Epithelial cell of esophagus (primary cell): ENCODE data around the gene DLX2.
"Not testable (repeated sequence)": the region's sequence is repeated elsewhere in the genome, so short reads cannot be mapped to it uniquely, and the experiment has no call there.

Experiments used
- DNase-seq: peaks from one replicate; pipeline ENCODE4 v3.0.0; 2010; ENCODE audit warnings: low read depth
- H3K4me3 ChIP-seq: 2 replicates; pipeline ENCODE4 v1.5.1; 2011; ENCODE audit warnings: mild to moderate bottlenecking, low read length, control low read depth
- CTCF ChIP-seq: IDR thresholded peaks from 2 replicates; pipeline ENCODE4 v1.5.1; 2011; ENCODE audit warnings: low read depth, mild to moderate bottlenecking, low read length, control low read depth, inconsistent platforms; ENCODE audit not compliant: insufficient read depth; ENCODE audit errors: missing control alignments

DLX2 gene

GRCh38 chr2:172102391-172103359, at the start of gene DLX2:
DLX2 (minus strand) TSS chr2:172102900; CDS start chr2:172102538, 362 bp downstream.
- peak; percentile 90 for DNase-seq
- no peak for TF ChIP-seq CTCF
- peak within 1 kb of the TSS; percentile 57 for H3K4me3 ChIP-seq

- TF ChIP-seq CTCF: no peak
- peak; percentile 41 for DNase-seq
- H3K4me3 ChIP-seq: no peak overlapping the region
These were observed 45.4 kb upstream of the DLX2 start for GRCh38 chr2:172147944-172148650.

GRCh38 chr2:172143817-172144216, 41.1 kb upstream of the DLX2 start:
- no peak for TF ChIP-seq CTCF
- no peak overlapping the region for H3K4me3 ChIP-seq
- DNase-seq: no peak

- not testable (repeated sequence) for DNase-seq, H3K4me3 ChIP-seq
These were observed 36.0 kb upstream of the DLX2 start for GRCh38 chr2:172138727-172139126.

- TF ChIP-seq CTCF: no peak
- DNase-seq: no peak
- H3K4me3 ChIP-seq: no peak overlapping the region
These were observed 35.2 kb upstream of the DLX2 start for GRCh38 chr2:172137943-172138342.

- no peak for TF ChIP-seq CTCF
- H3K4me3 ChIP-seq: no peak overlapping the region
- DNase-seq: peak; percentile 49
These were observed 34.4 kb upstream of the DLX2 start for GRCh38 chr2:172137109-172137508.

GRCh38 chr2:172135446-172135845, 32.7 kb upstream of the DLX2 start:
- DNase-seq: no peak

More at GRCh38 chr2:172135446-172135845, 32.7 kb upstream of the DLX2 start:
- TF ChIP-seq CTCF: no peak
- H3K4me3 ChIP-seq: no peak overlapping the region
